Calu3 (cell line): ENCODE results near the gene PEAK3. TPM values are rescaled to one million over a fixed set of nuclear protein-coding genes. Genes with fewer than 3 reads are reported as not detected.
A peak's percentile ranks its signal among the peaks of the same experiment; 100 is the strongest.

ENCODE experiments used
- BruUV-seq: library from RNA; stranded (reverse); fragments of 400-500 nt; replicated peaks from 2 replicates; lab custom pipeline; 2021; lab: Mats Ljungman, UMichigan
- CTCF ChIA-PET: fragments of 300-600 bp; sonication (Branson Sonifier 250); formaldehyde crosslinking; loops from one replicate; lab custom pipeline; 2022; ENCODE audit warnings: antibody characterized with exemption; lab: Charles Lee
- DNase-seq: peaks from one replicate; pipeline ENCODE4 v3.0.0; 2022
- H3K27ac Mint-ChIP-seq: one replicate; pipeline ENCODE4 v1.8.0; 2022; ENCODE audit warnings: mixed read lengths; ENCODE audit not compliant: unreplicated experiment
- H3K27me3 Mint-ChIP-seq: one replicate; pipeline ENCODE4 v1.8.0; 2022; ENCODE audit warnings: mixed read lengths; ENCODE audit not compliant: unreplicated experiment
- H3K36me3 Mint-ChIP-seq: one replicate; pipeline ENCODE4 v1.8.0; 2022; ENCODE audit warnings: mild to moderate bottlenecking, moderate library complexity, mixed read lengths; ENCODE audit not compliant: insufficient read depth, unreplicated experiment
- H3K4me1 Mint-ChIP-seq: one replicate; pipeline ENCODE4 v1.8.0; 2022; ENCODE audit warnings: mild to moderate bottlenecking, low read depth, mixed read lengths; ENCODE audit not compliant: unreplicated experiment
- H3K4me3 Mint-ChIP-seq: one replicate; pipeline ENCODE4 v1.8.0; 2022; ENCODE audit warnings: mild to moderate bottlenecking, low read depth, moderate library complexity, mixed read lengths; ENCODE audit not compliant: unreplicated experiment
- H3K9me3 Mint-ChIP-seq: one replicate; pipeline ENCODE4 v1.8.0; 2022; ENCODE audit warnings: low read depth, mixed read lengths; ENCODE audit not compliant: unreplicated experiment
- intact Hi-C: fragments of 100-400 bp; cut with micrococcal nuclease; formaldehyde crosslinking; loops from one replicate; pipeline ENCODE4 v1.10.0; 2022; ENCODE audit not compliant: unreplicated experiment
- total RNA-seq: library from RNA; stranded (reverse); gene quantifications from 2 replicates; pipeline ENCODE4 v1.2.3, GENCODE V29; 2022
- TF ChIP-seq, protein P1 (sequence below): fragments of 200-600 bp; IDR thresholded peaks from one replicate; pipeline ENCODE4 v1.8.0; 2022; ENCODE audit warnings: antibody characterized with exemption; ENCODE audit not compliant: unreplicated experiment

Gene PEAK3
- total RNA-seq, 1 experiment from 2014 or later: not detected

DNA sequence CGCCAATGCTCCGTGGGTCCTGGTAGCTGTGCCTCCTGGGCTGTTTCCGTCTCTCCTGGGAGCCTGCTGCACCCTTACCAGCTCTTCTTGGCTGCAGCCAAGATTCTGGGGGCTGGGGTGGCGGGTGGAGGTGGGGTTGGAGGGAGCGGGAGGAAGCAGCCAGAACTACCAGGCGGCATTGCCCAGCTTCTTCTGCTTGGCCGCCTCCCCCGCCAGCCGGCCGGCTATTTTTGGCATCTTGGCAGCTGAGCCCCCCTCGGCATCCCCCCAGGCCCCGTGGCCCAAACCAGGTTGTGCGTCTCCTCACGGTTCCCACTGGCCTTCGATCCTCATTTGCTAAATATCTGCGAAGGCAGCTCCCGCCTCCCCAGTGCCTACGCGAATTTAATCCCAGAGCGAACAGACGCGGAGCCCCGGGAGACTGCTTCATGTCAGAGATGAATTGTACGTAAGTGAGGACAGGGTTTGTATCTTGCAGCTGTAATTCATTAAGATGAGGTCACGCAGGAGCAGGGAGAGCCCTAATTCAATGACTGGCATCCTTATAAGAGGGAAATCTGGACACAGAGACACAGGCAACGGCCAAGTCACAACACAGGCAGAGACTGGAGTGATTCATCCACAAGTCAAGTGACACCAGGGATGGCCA, 12.8 kb upstream of the PEAK3 start:
- no peaks in the 10 kb centered on the region for H3K4me1 Mint-ChIP-seq
- intact Hi-C loops: no loop called here
- TF ChIP-seq, protein P1, sequence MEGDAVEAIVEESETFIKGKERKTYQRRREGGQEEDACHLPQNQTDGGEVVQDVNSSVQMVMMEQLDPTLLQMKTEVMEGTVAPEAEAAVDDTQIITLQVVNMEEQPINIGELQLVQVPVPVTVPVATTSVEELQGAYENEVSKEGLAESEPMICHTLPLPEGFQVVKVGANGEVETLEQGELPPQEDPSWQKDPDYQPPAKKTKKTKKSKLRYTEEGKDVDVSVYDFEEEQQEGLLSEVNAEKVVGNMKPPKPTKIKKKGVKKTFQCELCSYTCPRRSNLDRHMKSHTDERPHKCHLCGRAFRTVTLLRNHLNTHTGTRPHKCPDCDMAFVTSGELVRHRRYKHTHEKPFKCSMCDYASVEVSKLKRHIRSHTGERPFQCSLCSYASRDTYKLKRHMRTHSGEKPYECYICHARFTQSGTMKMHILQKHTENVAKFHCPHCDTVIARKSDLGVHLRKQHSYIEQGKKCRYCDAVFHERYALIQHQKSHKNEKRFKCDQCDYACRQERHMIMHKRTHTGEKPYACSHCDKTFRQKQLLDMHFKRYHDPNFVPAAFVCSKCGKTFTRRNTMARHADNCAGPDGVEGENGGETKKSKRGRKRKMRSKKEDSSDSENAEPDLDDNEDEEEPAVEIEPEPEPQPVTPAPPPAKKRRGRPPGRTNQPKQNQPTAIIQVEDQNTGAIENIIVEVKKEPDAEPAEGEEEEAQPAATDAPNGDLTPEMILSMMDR: no peak
- no peaks in the 10 kb centered on the region for H3K9me3 Mint-ChIP-seq
- BruUV-seq: no TSS peak
- H3K27ac Mint-ChIP-seq: no peak overlapping the region
- H3K27me3 Mint-ChIP-seq: peaks cover 39% of the 10 kb centered on the region
- no peak overlapping the region for H3K4me3 Mint-ChIP-seq
- CTCF ChIA-PET: no interaction called here
- no peaks in the 10 kb centered on the region for H3K36me3 Mint-ChIP-seq
- no peak for DNase-seq

DNA sequence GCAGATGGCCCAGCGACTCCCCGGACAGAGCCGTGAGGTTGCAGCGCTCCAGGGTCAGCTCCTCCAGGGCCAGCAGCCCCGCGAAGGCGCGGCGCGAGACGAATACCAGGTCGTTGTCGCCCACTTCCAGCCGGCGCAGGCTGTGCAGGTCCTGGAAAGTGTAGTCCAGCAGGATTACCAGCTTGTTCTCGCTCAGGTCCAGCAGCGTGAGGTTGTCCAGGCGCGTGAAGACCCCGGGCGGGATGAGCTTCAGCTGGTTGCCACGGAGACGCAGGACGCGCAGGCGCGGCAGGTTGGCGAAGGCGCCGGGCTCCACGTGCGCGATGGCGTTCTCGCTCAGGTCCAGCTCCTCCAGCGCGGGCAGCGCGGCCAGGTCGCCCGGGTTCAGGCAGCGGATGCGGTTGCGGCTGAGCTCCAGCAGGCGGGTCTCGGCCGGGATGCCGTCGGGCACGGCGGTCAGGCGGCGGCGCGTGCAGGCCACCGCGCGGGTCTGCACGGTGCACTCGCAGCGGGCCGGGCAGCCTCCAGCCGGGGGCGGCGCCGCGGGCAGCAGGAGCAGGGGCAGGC, 9.3 kb upstream of the PEAK3 start:
- no TSS peak for BruUV-seq
- no peaks in the 10 kb centered on the region for H3K9me3 Mint-ChIP-seq
- H3K4me3 Mint-ChIP-seq: no peak overlapping the region
- peaks cover 10% of the 10 kb centered on the region for H3K36me3 Mint-ChIP-seq
- H3K27ac Mint-ChIP-seq: no peak overlapping the region
- CTCF ChIA-PET: no interaction called here
- DNase-seq: peak; percentile 13
- H3K27me3 Mint-ChIP-seq: peaks cover 62% of the 10 kb centered on the region
- TF ChIP-seq, protein P1: no peak
- H3K4me1 Mint-ChIP-seq: no peaks in the 10 kb centered on the region
- intact Hi-C loops: no loop called here

DNA sequence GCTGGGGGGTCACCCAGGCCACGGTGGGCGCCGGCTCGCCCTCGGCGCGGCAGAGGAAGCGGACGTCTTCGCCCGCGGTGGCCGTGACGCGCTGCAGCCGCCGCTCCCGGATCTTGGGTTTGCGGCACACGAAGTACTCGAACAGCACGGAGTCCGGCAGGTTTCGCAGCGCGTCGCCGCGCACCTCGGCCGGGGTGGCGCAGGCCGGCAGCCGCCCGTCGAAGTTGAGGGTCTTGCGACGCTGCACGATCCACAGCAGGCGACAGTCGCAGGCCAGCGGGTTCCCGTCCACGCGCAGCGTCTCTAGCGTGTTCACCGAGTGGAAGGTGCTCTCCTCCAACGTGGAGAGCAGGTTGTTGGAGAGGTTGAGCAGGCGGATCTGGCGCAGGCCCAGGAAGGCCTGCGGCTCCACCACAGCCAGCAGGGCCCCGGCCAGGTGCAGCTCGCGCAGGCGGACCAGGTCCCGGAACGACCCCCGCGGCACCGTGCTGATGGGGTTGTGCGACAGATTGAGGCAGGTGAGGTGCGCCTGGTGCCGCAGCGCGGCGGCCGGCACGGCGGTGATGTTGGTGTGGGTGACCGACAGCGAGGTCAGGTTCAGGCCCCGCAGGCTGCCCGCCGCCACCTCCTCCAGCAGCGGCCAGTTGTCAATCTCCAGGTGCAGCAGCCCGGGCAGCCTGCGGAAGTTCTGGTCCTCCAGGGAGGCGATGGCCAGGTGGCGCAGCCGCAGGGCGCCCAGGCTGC, 8.6 kb upstream of the PEAK3 start:
- TF ChIP-seq, protein P1: no peak
- no peak for DNase-seq
- CTCF ChIA-PET: no interaction called here
- no peak overlapping the region for H3K27ac Mint-ChIP-seq
- no peaks in the 10 kb centered on the region for H3K4me1 Mint-ChIP-seq
- no peak overlapping the region for H3K4me3 Mint-ChIP-seq
- H3K27me3 Mint-ChIP-seq: peaks cover 61% of the 10 kb centered on the region
- intact Hi-C loops: no loop called here
- no peaks in the 10 kb centered on the region for H3K9me3 Mint-ChIP-seq
- BruUV-seq: no TSS peak
- peaks cover 10% of the 10 kb centered on the region for H3K36me3 Mint-ChIP-seq

DNA sequence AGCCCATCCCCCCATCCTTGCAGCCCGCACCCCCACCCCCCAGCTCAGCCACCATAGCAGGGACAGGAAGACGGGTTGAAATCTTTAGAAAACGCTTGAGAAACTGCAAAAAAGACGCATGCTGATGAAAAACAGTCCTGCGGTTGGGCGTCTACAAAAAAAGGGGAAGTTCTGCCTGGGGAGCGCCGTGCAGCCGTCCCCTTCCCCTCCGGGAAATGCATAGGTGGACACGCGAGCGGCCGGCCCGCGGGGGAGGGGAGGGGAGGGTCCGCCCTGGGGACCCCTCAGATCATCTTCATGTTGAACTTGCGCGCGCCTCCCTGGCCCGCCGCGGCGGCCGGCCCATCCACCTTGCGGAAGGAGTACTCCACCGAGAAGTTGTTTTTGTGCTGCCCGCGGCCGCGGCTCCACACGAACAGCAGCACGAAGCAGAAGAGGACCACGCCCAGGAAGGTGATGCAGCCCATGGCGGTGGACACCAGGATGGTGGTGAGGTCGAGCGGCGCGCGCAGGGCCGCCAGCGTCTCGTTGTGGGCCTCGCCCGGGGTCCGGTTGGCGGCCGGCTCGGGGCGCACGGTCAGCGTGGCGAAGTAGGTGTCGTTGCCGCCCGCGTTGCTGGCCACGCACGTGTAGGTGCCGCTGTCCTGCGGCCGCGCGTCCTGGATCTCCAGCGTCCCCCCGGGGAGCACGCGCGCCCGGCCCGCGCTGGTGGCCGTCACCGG, 7.9 kb upstream of the PEAK3 start:
- Mint-ChIP-seq H3K27ac (no peak overlapping the region), H3K36me3 (peaks cover 10% of the 10 kb centered on the region), H3K9me3 (no peaks in the 10 kb centered on the region), H3K27me3 (peaks cover 53% of the 10 kb centered on the region), H3K4me1 (no peaks in the 10 kb centered on the region), H3K4me3 (peak overlapping the region; percentile 44)
- CTCF ChIA-PET: no interaction called here
- intact Hi-C loops: no loop called here
- TF ChIP-seq, protein P1: no peak
- no TSS peak for BruUV-seq
- no peak for DNase-seq
